ENCODE data around the gene LRP4.

DNA sequence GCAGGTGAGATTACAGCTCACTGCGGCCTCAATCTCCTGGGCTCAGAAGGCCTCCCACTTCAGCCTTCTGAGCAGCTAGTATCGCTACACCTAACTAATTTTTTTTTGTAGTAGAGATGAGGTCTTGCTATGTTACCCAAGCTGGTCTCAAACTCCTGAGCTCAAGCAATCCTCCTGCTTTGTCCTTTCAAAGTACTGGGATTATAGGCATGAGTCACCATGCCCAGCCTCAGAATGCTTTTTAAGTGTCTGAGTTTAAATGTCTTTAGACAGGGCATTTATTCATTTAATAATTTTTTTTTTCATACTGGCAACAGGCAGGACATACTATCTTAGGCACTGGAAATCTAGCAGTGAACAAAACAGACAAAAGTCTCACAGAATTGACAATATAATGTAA is 27.7 kb downstream of the LRP4 start:
- TF ChIP-seq RFX5 (IDR thresholded peaks at IDR 0.05; ENCODE audit: low read depth, low read length), result no peak
- TF ChIP-seq, protein P1, sequence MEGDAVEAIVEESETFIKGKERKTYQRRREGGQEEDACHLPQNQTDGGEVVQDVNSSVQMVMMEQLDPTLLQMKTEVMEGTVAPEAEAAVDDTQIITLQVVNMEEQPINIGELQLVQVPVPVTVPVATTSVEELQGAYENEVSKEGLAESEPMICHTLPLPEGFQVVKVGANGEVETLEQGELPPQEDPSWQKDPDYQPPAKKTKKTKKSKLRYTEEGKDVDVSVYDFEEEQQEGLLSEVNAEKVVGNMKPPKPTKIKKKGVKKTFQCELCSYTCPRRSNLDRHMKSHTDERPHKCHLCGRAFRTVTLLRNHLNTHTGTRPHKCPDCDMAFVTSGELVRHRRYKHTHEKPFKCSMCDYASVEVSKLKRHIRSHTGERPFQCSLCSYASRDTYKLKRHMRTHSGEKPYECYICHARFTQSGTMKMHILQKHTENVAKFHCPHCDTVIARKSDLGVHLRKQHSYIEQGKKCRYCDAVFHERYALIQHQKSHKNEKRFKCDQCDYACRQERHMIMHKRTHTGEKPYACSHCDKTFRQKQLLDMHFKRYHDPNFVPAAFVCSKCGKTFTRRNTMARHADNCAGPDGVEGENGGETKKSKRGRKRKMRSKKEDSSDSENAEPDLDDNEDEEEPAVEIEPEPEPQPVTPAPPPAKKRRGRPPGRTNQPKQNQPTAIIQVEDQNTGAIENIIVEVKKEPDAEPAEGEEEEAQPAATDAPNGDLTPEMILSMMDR (conservative IDR thresholded peaks at IDR 0.05; ENCODE audit: low read depth, low read length), result no peak
- no peak for TF ChIP-seq MXI1 (IDR thresholded peaks at IDR 0.05; ENCODE audit: borderline replicate concordance, low read depth, low read length)
- no peak for TF ChIP-seq CHD1 (IDR thresholded peaks at IDR 0.05; ENCODE audit: low read depth, low read length)
- no peak for TF ChIP-seq CEBPB (IDR thresholded peaks at IDR 0.05; ENCODE audit: low read depth, low read length)
- TF ChIP-seq, protein P2, sequence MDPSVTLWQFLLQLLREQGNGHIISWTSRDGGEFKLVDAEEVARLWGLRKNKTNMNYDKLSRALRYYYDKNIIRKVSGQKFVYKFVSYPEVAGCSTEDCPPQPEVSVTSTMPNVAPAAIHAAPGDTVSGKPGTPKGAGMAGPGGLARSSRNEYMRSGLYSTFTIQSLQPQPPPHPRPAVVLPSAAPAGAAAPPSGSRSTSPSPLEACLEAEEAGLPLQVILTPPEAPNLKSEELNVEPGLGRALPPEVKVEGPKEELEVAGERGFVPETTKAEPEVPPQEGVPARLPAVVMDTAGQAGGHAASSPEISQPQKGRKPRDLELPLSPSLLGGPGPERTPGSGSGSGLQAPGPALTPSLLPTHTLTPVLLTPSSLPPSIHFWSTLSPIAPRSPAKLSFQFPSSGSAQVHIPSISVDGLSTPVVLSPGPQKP (IDR thresholded peaks at IDR 0.05; ENCODE audit: borderline replicate concordance, low read depth, low read length), result no peak
